ENCODE results near the gene FZD8. TPM values are rescaled to one million over a fixed set of nuclear protein-coding genes. Genes with fewer than 3 reads are reported as not detected.

Gene FZD8
- total RNA-seq, 4 donors from 2014 or later: 3.5 to 10.3 (median 6.0) TPM

DNA sequence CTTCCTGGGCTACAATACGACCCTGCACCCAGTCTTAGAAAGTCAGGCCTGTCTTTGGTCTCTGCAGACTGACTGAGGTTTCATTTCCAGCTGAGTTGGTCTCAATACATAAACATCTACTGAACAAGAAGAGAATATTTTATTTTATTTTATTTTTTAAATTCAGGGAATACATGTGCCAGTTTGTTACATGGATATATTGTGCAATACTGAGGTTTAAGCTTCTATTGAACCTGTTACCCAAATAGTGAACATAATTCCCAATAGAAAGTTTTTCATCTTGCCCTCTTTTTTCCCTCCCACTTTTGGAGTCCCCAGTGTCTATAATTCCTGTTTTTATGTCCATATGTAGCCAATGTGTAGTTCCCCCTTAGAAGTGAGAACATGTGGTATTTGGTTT lies 10.7 kb downstream of the FZD8 start:
- no peak for DNase-seq (ENCODE audit: low spot score in 2 of 2)
- TF ChIP-seq EP300 (IDR thresholded peaks at IDR 0.05): no peak
- TF ChIP-seq POLR2A (IDR thresholded peaks at IDR 0.05): no peak
- TF ChIP-seq, protein P1, sequence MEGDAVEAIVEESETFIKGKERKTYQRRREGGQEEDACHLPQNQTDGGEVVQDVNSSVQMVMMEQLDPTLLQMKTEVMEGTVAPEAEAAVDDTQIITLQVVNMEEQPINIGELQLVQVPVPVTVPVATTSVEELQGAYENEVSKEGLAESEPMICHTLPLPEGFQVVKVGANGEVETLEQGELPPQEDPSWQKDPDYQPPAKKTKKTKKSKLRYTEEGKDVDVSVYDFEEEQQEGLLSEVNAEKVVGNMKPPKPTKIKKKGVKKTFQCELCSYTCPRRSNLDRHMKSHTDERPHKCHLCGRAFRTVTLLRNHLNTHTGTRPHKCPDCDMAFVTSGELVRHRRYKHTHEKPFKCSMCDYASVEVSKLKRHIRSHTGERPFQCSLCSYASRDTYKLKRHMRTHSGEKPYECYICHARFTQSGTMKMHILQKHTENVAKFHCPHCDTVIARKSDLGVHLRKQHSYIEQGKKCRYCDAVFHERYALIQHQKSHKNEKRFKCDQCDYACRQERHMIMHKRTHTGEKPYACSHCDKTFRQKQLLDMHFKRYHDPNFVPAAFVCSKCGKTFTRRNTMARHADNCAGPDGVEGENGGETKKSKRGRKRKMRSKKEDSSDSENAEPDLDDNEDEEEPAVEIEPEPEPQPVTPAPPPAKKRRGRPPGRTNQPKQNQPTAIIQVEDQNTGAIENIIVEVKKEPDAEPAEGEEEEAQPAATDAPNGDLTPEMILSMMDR (IDR thresholded peaks at IDR 0.05): no peak
- no peak for TF ChIP-seq POLR2AphosphoS5 (IDR thresholded peaks at IDR 0.05)

DNA sequence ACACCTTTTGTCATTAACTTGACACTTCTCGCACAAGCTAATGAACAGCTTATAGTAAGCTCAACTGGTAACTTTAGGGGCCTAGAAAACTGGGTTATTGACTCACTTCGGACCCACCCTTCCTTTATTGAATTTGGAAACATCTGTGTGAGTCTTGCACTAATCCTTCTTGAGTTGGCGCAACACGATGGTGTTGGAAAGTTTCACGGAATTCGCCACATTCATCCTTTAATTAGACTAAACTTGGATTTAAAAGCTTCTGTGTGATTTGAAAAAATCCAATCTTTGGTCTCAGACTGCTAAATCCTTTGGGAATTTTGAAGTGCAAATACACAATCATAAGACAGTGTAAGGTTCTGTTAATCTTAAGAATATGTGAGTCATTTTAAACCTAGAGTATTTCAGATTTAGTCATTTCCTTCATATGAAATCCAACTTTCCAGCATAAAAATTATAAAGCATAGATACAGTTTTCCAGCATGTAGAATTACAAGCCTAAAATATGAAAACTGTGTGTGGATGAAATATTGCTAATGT lies 15.1 kb downstream of the FZD8 start:
- DNase-seq (ENCODE audit: low spot score in 2 of 2): no peak
- 87% methylated on average over 6 of the region's 6 CpGs for WGBS
- Histone ChIP-seq H3K9me3 (no peaks in the 10 kb centered on the region), H3K27me3 (peaks cover under 1% of the 10 kb centered on the region), H3K4me3 (no peak overlapping the region), H3K4me1 (no peaks in the 10 kb centered on the region), H3K36me3 (no peaks in the 10 kb centered on the region), H3K27ac (no peak overlapping the region)
- TF ChIP-seq POLR2A (IDR thresholded peaks at IDR 0.05) (no peak), EP300 (IDR thresholded peaks at IDR 0.05) (no peak), POLR2AphosphoS5 (IDR thresholded peaks at IDR 0.05) (no peak)
- TF ChIP-seq, protein P1 (IDR thresholded peaks at IDR 0.05): no peak

More for the DNA sequence above, 10.7 kb downstream of the FZD8 start:
- no peaks in the 10 kb centered on the region for H3K36me3 ChIP-seq
- H3K4me1 ChIP-seq: peaks cover 7% of the 10 kb centered on the region
- H3K27me3 ChIP-seq: no peaks in the 10 kb centered on the region
- H3K4me3 ChIP-seq: no peak overlapping the region
- no peak overlapping the region for H3K27ac ChIP-seq
- H3K9me3 ChIP-seq: no peaks in the 10 kb centered on the region
- WGBS: 90% methylated on average over 1 of the region's 1 CpG

DNA sequence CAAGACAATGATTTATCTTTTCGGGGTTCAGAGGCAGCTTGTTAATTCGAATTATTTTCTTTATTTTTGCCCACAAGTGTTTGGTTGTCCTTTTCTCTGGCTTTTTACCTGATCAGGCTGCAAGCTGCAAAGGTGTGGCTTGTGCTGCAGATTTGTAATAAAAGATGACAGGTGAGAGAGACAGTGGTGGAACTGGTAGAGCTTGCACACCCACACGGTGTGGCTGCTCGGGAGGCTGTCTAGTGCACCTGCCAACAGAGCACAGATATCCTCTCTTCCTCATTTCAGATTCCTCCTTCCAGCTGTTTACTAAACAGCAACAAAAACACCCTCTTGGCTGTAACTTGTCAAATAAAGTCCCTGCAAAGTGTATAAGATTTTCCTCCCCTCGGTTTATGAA lies 27.8 kb downstream of the FZD8 start:
- TF ChIP-seq EP300 (IDR thresholded peaks at IDR 0.05): no peak
- TF ChIP-seq POLR2AphosphoS5 (IDR thresholded peaks at IDR 0.05): no peak
- no peak for TF ChIP-seq POLR2A (IDR thresholded peaks at IDR 0.05)
- TF ChIP-seq, protein P1 (IDR thresholded peaks at IDR 0.05): no peak
- no peak for DNase-seq (ENCODE audit: low spot score in 2 of 2)
- Histone ChIP-seq H3K4me1 (no peaks in the 10 kb centered on the region), H3K36me3 (no peaks in the 10 kb centered on the region), H3K27me3 (peaks cover 10% of the 10 kb centered on the region), H3K9me3 (no peaks in the 10 kb centered on the region), H3K4me3 (no peak overlapping the region), H3K27ac (no peak overlapping the region)
- 50% methylated on average over 5 of the region's 5 CpGs for WGBS

DNA sequence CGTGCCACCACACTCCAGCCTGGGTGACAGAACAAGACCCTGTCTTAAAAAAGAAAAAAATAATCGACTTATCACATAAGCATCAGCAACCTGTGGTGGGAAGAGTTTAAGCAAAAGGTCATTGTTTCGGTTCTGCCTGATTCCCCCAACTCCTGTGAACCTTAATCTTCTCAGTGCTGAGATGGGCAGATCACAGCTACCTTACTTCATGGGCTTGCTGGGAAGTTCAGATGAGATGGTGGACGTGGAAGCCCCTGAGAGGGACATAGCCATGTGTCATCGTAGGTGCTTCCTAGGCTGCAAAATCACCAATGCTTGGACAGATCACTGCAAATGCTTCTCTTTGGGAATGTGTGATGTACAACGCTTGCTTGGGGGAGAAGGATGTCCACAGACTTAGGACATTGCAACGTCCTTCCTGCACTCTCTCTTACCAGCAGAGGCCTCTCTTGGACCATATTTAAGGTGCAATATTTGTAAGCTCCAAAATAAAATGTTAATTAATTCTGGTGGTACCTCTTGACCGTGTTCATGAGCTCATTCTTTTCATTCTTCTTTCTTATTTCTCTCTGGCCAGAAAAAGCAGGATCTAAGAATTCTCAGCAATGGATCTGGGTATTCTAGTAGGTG lies 28.4 kb downstream of the FZD8 start:
- no peak for TF ChIP-seq POLR2AphosphoS5 (IDR thresholded peaks at IDR 0.05)
- TF ChIP-seq, protein P1 (IDR thresholded peaks at IDR 0.05): no peak
- no peak for TF ChIP-seq EP300 (IDR thresholded peaks at IDR 0.05)
- H3K36me3 ChIP-seq: no peaks in the 10 kb centered on the region
- H3K27me3 ChIP-seq: peaks cover 13% of the 10 kb centered on the region
- no peaks in the 10 kb centered on the region for H3K4me1 ChIP-seq
- DNase-seq (ENCODE audit: low spot score in 2 of 2): no peak
- no peaks in the 10 kb centered on the region for H3K9me3 ChIP-seq
- no peak overlapping the region for H3K4me3 ChIP-seq
- WGBS: 56% methylated on average over 8 of the region's 8 CpGs
- no peak overlapping the region for H3K27ac ChIP-seq

DNA sequence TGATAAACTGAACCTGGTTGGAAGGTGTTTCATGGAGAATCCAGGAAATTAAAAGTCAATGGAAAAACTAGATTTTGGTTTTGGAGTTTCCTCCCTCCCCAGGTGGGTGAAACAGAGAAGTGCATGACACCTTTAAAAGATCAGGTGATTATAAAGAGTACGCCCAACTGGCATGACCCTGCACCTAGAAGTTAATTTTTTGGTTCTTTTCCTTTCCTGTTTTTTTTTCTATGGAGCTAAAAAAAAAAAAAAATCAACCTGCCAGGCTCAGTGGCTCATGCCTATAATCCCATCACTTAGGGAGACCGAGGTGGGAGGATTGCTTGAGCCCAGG lies 29.0 kb downstream of the FZD8 start:
- TF ChIP-seq EP300 (IDR thresholded peaks at IDR 0.05): no peak
- no peak for TF ChIP-seq POLR2AphosphoS5 (IDR thresholded peaks at IDR 0.05)
- no peak for TF ChIP-seq POLR2A (IDR thresholded peaks at IDR 0.05)
- TF ChIP-seq, protein P1 (IDR thresholded peaks at IDR 0.05): no peak
- Histone ChIP-seq H3K4me3 (no peak overlapping the region), H3K27ac (no peak overlapping the region), H3K27me3 (peaks cover 19% of the 10 kb centered on the region), H3K9me3 (no peaks in the 10 kb centered on the region), H3K36me3 (no peaks in the 10 kb centered on the region), H3K4me1 (peaks cover 4% of the 10 kb centered on the region)
- WGBS: 59% methylated on average over 2 of the region's 2 CpGs
- no peak for DNase-seq (ENCODE audit: low spot score in 2 of 2)

Data from suprapubic skin (tissue), 4 donors.